OCI-LY3 (cell line): Measurements from ENCODE around the gene CLSTN2.

Experiments
- CTCF ChIP-seq: fragments of 200-600, 300-600 bp; sonication (generic); IDR thresholded peaks from 2 replicates; pipeline ENCODE4 v1.5.1; 2014; ENCODE audit warnings: antibody characterized with exemption, low read length, low read depth
- EZH2phosphoT487 ChIP-seq: fragments of 200-600 bp; shearing (Covaris generic); IDR thresholded peaks from 2 replicates; pipeline ENCODE4 v1.6.1; 2018; ENCODE audit warnings: antibody characterized with exemption, mixed run types, low read depth

DNA sequence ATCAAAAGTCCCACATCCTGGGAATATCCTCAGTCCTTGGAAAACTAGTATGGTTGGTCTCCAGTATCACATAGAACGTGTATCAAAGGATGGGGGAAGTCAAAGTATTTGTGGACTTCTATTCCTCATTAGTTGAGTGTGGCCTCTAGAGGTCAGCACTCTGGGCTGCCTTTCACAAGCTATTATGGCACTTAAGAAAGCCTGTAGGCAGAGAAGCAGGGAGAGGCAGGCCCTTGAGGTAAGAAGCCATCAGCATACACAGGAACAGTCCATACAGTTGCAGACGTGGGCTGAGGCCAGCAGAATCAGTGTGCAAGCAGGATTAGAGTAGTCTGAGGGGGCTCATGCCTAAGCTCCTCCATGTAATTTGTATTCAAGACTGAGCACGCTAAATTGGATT lies 341.7 kb downstream of the CLSTN2 start:
- TF ChIP-seq CTCF: peak; percentile 66
- no peak for TF ChIP-seq EZH2phosphoT487
